ENCODE data around the gene NOL4L. TPM values are rescaled to one million over a fixed set of nuclear protein-coding genes. Genes with fewer than 3 reads are reported as not detected.

The NOL4L gene
- total and polyA plus RNA-seq, 9 donors: 3.3 to 17.1 (median 10.6) TPM

DNA sequence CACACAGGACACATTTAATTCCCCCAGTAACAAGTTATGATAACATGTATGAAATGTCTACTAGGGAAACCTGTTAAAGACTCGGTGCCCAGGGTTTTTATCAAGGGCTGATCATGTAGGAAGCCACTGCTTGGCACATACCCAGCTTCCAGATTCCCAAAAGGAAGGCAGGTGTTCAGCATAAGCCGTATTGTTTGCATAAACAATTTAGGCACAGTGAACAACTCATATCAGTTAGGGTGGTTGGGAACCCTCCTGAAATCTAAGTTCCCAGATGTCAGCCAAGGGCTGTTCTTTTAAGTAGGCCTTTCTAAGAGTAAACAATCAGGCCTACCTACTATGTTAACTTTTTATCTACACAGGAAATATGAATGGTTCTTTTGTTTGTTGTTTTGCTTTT is 152.9 kb downstream of the NOL4L start:
- no peaks in the 10 kb centered on the region for H3K4me1 ChIP-seq (ENCODE audit: insufficient read depth)
- no peak overlapping the region for H3K4me3 ChIP-seq
- no peak for DNase-seq
- no peaks in the 10 kb centered on the region for H3K36me3 ChIP-seq
- intact Hi-C loops (cut with DNase I): no loop called here
- no peaks in the 10 kb centered on the region for H3K27me3 ChIP-seq
- TF ChIP-seq EP300 (IDR thresholded peaks at IDR 0.05): no peak
- TF ChIP-seq, protein P1, sequence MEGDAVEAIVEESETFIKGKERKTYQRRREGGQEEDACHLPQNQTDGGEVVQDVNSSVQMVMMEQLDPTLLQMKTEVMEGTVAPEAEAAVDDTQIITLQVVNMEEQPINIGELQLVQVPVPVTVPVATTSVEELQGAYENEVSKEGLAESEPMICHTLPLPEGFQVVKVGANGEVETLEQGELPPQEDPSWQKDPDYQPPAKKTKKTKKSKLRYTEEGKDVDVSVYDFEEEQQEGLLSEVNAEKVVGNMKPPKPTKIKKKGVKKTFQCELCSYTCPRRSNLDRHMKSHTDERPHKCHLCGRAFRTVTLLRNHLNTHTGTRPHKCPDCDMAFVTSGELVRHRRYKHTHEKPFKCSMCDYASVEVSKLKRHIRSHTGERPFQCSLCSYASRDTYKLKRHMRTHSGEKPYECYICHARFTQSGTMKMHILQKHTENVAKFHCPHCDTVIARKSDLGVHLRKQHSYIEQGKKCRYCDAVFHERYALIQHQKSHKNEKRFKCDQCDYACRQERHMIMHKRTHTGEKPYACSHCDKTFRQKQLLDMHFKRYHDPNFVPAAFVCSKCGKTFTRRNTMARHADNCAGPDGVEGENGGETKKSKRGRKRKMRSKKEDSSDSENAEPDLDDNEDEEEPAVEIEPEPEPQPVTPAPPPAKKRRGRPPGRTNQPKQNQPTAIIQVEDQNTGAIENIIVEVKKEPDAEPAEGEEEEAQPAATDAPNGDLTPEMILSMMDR (IDR thresholded peaks at IDR 0.05): no peak
- TF ChIP-seq POLR2A (IDR thresholded peaks at IDR 0.05): no peak
- WGBS, 3 donors: 20 to 38% (median 24%) methylated on average over 2 of the region's 2 CpGs
- no peaks in the 10 kb centered on the region for H3K9me3 ChIP-seq
- H3K27ac ChIP-seq: no peak overlapping the region

DNA sequence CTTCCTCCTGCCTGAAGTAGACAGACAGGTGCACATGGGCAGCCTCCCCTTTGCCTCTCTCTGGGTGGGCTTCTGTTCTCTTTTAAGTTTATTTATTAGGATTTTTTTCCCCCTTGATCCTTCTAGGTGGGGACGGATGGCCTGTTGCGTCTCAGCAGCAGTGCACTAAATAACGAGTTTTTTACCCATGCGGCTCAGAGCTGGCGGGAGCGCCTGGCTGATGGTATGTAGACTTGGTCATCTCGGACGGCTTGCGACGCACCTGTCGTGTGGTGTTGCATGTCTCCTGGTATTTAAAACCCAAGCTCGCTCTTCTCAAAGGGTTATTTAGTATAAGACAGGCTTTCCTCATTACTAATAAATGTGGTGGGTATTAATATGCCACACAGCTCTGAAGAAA is 153.7 kb downstream of the NOL4L start:
- no peaks in the 10 kb centered on the region for H3K27me3 ChIP-seq
- TF ChIP-seq EP300 (IDR thresholded peaks at IDR 0.05): no peak
- TF ChIP-seq, protein P1 (IDR thresholded peaks at IDR 0.05): no peak
- TF ChIP-seq POLR2A (IDR thresholded peaks at IDR 0.05): no peak
- DNase-seq: no peak
- no peaks in the 10 kb centered on the region for H3K4me1 ChIP-seq (ENCODE audit: insufficient read depth)
- intact Hi-C loops (cut with DNase I): no loop called here
- no peak overlapping the region for H3K4me3 ChIP-seq
- no peaks in the 10 kb centered on the region for H3K36me3 ChIP-seq
- H3K9me3 ChIP-seq: no peaks in the 10 kb centered on the region
- 90 to 93% (median 92%) methylated on average over 12 of the region's 12 CpGs for WGBS, 3 donors
- no peak overlapping the region for H3K27ac ChIP-seq

DNA sequence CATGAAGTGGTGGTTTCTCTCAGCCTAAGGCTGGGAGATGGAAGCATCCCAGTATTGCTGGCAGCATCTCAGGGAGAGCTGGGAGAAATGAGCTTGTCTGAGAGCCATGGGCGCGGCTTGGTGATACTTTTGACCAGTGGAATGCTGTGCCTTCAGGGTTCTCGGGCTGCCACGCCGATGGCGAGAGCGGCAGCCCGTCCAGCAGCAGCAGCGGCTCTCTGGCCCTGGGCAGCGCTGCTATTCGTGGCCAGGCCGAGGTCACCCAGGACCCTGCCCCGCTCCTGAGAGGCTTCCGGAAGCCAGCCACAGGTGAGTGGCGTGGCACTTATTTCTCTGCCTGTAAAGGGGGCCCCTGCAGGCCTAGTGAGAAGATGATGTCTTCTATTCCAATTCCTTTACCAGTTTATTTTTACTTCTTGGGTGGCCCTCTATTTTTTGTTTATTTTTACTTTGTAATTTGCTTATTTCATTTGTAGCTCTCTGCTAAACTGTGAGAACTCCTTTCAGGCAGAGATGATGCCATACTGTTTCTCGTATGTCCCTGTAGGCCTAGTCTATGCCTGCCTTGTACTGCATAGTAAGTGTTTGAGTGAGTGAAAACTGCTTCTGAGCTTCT is 155.3 kb downstream of the NOL4L start:
- TF ChIP-seq, protein P1 (IDR thresholded peaks at IDR 0.05): no peak
- TF ChIP-seq EP300 (IDR thresholded peaks at IDR 0.05): no peak
- no peak for TF ChIP-seq POLR2A (IDR thresholded peaks at IDR 0.05)

DNA sequence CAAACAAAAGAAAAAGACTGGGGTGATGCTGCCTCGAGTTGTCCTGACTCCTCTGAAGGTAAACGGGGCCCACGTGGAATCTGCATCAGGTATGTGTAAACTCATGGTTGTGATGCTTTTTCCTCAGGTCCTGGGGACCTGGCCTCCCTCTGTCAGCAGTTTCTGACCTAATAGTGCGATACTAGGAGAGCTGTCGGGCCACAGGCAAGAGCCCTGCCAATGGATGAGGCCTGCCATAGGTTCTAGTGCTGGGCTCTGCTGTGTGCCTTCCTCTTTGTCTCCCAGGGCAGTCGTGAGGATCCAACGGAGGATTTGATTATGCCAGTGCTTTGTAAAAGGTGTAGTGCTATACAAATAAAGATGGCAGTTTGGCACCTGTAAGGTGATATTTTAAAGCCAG is 155.8 kb downstream of the NOL4L start:
- intact Hi-C loops (cut with DNase I): no loop called here
- DNase-seq: no peak
- WGBS, 3 donors: 83 to 92% (median 88%) methylated on average over 7 of the region's 7 CpGs
- Histone ChIP-seq H3K4me1 (ENCODE audit: insufficient read depth) (no peaks in the 10 kb centered on the region), H3K9me3 (no peaks in the 10 kb centered on the region), H3K4me3 (no peak overlapping the region), H3K27ac (no peak overlapping the region), H3K36me3 (no peaks in the 10 kb centered on the region), H3K27me3 (no peaks in the 10 kb centered on the region)
- TF ChIP-seq POLR2A (IDR thresholded peaks at IDR 0.05): no peak
- TF ChIP-seq, protein P1 (IDR thresholded peaks at IDR 0.05): no peak
- TF ChIP-seq EP300 (IDR thresholded peaks at IDR 0.05): no peak

More for the DNA sequence above, 155.3 kb downstream of the NOL4L start:
- H3K9me3 ChIP-seq: no peaks in the 10 kb centered on the region
- H3K36me3 ChIP-seq: no peaks in the 10 kb centered on the region
- H3K27me3 ChIP-seq: no peaks in the 10 kb centered on the region
- 89 to 93% (median 93%) methylated on average over 16 of the region's 16 CpGs for WGBS, 3 donors
- intact Hi-C loops (cut with DNase I): no loop called here
- DNase-seq: no peak
- no peaks in the 10 kb centered on the region for H3K4me1 ChIP-seq (ENCODE audit: insufficient read depth)
- no peak overlapping the region for H3K27ac ChIP-seq
- no peak overlapping the region for H3K4me3 ChIP-seq
